Panc1 (cell line): ENCODE measurements around the gene TNNI3K.

ENCODE experiments used
- CTCF ChIP-seq: fragments of 450-650 bp; IDR thresholded peaks from 2 replicates; pipeline ENCODE4 v1.5.1; 2017; ENCODE audit warnings: mild to moderate bottlenecking
- REST ChIP-seq, 2 experiments: IDR thresholded peaks; 2 replicates each; pipeline ENCODE4 v1.6.1; 2011 to 2012; ENCODE audit warnings: low read depth in 2 of 2, control low read depth in 1 of 2, low read length in 1 of 2, mild to moderate bottlenecking in 1 of 2, moderate library complexity in 1 of 2; ENCODE audit not compliant: insufficient read depth in 1 of 2

GRCh38 chr1:74199504-74199903, 35.7 kb upstream of the TNNI3K start:
- TF ChIP-seq CTCF = no peak
- no peak for TF ChIP-seq REST (IDR thresholded peaks at IDR 0.05; ENCODE audit: insufficient read depth in 1 of 2, low read depth in 2 of 2, low read length in 1 of 2)
